HG03097 (cell line): Measurements from ENCODE around the gene NAV2.
"Not testable (repeated sequence)": the region's sequence is repeated elsewhere in the genome, so short reads cannot be mapped to it uniquely, and the experiment has no call there.

ENCODE experiments used
- ATAC-seq: cut with Tn5 transposase; IDR thresholded peaks from one replicate; pipeline ENCODE4 v1.9.1; 2021; ENCODE audit not compliant: unreplicated experiment, low FRiP score

The NAV2 gene

DNA sequence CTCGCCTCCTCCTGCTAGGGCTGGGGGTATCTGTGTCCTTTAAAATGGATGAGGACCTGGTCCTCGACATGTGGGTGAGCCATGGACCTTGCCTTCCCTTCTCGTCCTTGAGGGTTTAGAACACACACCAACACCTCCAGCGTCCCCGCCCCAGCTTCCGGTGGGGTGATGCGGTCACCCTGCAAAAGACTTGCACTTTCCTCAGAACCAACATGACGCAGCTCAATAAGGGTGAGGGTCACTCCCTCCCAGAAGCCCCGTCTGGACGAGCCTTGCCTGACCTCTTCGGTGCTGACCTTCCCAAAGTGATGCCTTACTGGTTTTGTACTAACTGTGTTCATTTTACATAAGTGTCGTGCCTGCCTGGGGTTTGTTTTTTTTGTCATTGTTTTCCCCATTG lies 406.7 kb downstream of the NAV2 start:
- ATAC-seq: no peak

DNA sequence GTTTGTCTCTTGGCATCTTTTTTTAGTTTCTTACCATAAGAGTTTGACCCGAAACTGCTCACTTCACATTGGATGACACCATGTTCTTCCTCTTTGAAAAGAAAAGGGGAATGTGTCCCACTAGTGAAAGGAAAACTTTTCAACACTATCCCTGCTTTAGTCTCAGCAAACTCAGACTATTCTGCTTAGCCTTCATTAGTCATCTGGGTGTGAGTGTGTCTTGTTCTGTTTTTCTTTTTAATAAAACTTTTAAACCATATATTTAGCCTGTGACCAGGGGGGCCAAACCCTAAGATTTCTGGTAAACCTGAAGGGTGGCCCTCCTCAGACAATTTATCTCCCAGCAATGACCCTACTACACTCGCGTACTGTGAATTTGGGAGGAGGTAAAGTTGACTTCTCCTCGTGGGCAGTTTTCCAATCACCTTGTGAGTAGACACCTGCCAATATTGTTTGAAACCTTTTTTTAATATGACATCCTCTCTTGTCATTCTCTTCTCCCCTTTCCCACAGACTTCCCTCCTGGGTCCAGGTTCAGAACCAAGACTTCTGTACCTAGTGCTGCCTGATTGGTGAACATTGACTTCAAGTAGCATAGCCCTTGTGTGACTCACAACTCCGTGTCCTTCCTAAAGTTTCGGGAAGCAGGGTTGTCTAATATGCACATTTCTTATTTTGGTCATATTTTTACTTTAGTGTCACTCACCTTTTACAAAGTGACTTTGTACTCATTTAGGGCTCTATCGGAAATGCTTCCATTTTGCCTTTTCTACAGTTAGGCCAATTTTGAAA lies 407.7 kb downstream of the NAV2 start:
- no peak for ATAC-seq

DNA sequence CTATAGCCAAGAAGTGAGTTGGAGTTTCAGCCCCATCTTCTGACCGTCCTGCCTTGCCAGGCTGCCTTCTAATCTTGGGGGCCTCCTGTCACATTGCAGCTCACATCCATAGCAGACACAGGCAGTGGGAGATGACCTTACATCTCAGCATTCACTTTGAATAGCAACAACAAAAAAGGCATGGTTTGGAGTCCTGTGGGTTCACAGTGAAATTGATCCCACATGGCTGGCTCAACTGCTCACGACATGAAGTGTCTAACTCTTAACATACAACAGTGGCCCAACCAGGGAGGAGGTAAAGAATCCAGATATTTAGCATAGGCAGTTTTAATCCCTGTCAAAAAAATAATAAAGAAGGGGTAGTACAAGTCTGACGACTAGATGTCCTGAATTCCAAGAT lies 409.5 kb downstream of the NAV2 start:
- no peak for ATAC-seq

DNA sequence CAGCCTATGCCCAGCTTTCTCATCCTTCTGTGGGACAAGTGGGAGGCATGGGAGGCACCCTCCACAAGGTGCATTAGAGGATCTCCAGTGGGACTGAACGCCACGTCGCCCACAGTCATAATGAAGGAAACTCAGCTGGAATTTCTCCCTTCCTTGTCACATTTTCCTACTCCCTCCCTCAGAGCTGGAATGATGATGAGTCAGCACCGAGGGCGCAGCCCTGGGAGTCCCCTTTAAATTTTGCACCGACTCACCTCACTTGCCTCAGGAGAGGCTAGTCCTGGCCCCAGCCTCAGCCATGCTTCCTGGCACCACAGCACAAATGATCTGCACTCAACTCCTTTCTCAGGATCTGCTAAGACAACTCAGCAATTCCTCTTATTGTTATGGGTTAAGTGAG lies 413.3 kb downstream of the NAV2 start:
- no peak for ATAC-seq

DNA sequence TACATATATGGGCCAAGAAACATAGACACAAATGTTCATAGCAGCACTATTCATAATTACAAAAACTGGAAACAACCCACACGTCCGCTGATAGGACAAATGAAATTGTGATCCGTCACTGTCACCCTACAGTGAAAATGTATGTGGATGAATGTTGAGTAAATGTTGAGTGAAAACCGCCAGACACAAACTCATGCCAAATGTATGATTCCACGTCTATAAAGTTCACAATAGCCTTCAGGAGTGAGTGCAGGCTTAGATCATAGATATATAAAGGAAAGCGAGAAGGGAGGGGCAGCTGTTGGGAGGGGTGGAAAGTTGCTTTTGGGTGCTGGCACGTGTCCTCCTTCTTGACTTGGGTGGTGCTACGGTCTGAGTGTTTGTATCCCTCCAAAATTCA lies 414.1 kb downstream of the NAV2 start:
- no peak for ATAC-seq

- ATAC-seq: no peak
Measured at GRCh38 chr11:20127671-20128527, 415.3 kb downstream of the NAV2 start.

DNA sequence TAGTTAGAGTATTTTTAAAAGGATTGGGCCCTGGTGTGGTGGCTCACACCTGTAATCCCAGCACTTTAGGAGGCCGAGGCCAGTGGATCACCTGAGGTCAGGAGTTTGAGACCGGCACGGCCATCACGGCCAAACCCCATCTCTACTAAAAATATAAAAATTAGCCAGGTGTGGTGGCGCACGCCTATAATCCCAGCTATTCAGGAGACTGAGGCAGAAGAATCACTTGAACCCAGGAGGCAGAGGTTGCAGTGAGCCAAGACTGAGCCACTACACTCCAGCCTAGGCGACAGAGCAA lies 415.8 kb downstream of the NAV2 start:
- ATAC-seq: not testable (repeated sequence)

DNA sequence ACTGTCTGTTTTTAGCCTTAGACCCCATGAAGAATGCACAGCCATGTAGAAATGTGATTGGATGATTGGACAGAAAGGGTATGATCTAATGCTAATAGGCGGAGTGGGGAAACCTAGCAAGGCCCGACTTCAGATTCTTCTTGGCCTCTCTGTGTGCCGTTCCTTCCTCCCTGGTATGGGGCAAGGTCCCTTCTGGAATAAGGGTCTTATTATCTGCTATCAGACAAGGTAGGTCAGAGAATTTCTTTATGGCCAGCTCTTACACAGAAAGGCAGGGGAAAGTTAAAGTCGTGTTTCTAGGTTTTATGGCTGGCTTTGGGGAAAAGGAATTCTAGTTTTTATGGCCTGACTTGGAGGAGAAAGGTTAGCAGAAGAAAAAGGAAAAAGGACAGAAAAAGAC lies 417.0 kb downstream of the NAV2 start:
- no peak for ATAC-seq

GRCh38 chr11:20131788-20132666 lies 419.4 kb downstream of the NAV2 start:
- no peak for ATAC-seq

DNA sequence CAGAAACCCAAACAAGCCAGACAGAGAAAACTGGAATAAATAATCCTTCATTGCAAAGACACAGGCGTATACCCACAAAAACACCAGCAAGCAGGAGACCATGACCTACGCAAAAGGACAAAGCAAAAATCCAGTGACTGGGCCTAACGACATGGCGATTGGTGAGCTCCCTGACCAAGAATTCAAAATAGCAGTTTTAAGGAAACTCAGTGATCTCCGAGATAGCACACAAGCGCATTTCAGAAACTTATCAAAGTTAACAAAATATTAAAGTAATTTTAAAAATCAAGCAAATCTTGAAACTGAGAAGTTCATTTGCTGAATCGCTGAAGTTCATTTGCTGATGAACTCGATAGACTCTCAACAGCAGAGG lies 420.0 kb downstream of the NAV2 start:
- ATAC-seq: no peak

DNA sequence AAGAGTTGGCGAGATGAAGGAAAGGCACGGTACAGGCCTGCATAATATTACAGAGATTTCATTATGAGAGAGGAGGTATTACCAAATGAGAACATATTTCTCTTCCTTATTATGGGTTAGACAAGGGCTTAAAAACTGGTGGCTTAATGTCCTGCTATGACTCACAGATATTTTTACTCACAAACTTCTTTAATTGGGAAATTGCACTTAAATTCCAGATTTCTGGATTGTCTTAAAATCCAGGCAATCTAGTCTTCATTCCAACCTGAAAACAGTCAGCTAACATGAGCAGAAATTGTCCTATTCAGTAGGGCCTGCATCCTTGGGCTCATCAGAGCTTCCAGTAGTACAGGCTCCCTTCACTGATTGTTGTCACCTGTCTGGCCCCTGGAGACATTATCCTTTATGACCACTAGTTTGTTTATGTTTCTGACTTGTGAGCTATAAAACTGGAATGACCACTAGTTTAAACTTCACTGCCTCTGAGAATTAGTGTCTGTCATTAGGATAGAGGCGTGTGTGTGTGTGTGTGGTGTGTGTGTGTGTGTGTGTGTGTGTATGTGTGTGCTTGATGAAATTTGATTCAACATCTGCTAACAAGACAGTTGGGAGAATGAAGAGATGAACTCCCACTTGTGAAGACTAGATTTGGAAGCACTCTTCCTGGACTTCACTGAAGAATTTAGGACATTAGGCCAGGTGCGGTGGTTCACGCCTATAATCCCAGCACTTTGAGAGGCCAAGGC lies 422.5 kb downstream of the NAV2 start:
- no peak for ATAC-seq

DNA sequence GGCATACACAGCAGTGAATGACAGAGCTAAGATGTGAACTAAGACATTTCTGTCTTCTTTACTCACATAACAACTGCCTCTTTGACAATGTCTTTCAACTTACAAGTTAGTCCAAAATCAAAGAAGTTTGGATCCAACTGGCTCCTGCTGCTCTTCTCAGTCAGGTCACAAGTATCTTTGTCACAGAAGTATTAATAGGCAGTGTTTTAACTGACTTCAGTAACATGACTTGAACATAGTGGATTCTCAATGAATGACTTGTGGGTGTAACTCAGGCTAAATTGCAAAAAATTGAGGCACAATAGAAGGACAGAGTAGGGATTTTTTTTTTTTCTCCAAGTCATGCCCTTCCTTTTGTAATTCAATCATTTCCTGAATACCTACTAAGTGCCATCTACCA lies 425.0 kb downstream of the NAV2 start:
- ATAC-seq: no peak

DNA sequence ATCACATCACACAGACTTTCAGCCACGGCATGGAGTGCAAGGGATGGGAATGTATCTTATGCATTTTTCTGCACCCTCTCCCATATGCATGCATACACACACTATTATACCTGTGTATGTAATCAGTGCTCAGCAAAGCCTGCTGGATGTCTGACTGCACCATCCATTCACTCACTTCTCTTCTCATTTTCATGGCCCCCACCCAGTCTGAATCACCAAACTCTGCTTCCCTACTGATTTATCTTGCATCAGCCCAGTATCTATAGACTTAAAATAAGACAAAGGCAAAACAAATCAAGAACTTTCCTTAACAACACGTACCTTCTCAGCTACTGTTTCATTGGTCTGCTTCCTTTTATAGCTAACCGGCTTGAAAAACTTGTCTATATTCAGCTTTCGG lies 426.1 kb downstream of the NAV2 start:
- no peak for ATAC-seq

GRCh38 chr11:20154381-20154780 lies 441.7 kb downstream of the NAV2 start:
- no peak for ATAC-seq

DNA sequence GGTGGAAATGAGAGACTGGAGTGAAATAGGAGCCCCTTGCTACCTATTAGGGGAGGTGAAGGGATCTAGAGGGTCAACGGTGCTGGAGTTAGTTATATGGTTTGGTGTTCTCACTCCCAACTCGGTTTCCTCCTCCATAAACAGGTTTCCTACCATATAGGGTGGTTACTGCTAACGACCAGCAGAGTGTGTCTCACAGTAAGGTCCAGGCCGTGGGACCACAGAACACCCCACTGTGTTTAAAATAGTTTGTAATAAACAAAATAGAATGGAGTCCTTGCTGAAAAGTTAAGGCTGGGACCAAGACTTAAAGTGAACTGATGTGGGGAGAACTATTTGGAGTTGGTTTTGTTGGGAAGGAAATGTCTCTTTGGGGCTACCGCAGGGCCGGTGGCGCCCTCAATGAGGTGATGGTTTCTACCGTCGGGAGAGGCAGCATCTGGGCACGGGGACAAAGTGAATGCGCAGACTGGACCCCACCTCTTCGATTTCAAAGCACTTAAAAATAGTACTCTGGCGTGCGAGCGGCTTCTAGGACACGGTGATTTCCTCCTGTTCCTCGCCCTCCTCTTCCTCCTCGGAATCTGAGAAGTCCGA lies 443.1 kb downstream of the NAV2 start:
- no peak for ATAC-seq

DNA sequence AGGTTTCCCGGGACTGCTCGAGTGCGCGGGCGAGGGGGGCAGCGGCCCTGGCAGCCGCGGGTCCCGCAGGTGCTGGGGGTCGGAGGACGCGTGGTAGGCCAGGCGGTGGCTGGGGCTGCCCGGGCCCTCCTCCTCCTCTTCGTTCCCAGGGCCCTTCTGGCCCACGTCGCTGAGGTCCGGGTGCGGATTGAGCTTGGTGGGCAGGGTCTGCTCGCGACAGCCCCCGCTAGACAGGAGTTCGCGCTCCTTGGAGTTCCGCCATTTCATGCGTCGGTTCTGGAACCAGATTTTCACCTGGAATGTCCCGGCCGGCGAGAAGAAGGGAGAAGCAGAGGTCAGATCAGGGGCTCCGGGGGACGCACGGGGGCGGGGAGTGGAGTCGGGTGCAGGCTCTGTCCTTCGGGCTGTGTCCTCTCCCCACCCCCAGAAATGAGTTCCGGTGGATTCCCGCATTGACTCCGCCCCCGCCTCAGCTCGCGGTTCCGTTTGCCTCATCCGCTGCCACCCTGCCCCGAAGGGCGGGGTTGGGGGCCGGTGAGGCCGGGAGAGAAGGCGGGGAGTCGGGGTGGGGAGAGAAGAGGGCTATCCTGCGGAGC lies 443.7 kb downstream of the NAV2 start:
- ATAC-seq: no peak

DNA sequence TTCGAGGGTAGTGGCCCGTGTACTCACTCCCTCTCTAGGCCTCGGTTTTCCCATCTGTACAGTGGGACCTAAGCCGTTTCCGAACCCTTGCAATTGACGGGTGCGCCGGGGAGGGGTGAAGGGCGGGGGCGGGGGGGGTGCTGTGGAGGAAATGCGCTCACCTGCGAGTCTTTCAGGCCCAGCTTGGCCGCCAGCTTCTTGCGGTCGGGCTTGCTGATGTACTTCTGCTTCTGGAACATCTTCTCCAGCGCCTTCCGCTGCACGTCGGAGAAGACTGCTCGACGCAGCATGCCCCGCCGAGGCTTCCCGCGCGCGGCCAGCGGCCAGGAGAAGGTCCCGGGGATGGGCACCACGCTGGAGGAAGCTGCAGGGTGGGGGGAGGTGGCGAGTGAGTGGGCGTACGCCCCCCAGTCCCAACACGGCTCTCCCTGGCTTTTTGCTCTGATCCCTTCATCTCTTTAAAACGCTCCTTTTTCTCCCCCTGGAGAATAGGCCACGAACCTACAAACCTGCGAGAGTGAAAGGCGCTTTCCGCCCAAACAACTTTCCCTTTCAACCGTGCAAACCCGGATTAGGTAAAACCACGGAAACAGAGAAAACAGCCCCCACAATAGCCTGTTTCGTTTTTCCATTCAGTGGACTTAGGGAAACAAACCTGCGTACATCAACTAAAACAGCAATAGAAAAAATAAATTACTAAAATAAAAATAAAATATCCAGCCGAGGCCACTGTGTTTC lies 444.4 kb downstream of the NAV2 start:
- ATAC-seq: no peak

GRCh38 chr11:20157728-20158127 lies 445.1 kb downstream of the NAV2 start:
- ATAC-seq: no peak

GRCh38 chr11:20158597-20159257 lies 446.1 kb downstream of the NAV2 start:
- no peak for ATAC-seq
